Ecto neural progenitor cell (in vitro differentiated cells): Measurements from ENCODE around the gene SLC50A1.
"Not testable (repeated sequence)": the region's sequence is repeated elsewhere in the genome, so short reads cannot be mapped to it uniquely, and the experiment has no call there.

Source experiments
- DNase-seq: peaks from one replicate; pipeline ENCODE4 v3.0.0-alpha.2; 2018; ENCODE audit warnings: low spot score

The SLC50A1 gene

DNA sequence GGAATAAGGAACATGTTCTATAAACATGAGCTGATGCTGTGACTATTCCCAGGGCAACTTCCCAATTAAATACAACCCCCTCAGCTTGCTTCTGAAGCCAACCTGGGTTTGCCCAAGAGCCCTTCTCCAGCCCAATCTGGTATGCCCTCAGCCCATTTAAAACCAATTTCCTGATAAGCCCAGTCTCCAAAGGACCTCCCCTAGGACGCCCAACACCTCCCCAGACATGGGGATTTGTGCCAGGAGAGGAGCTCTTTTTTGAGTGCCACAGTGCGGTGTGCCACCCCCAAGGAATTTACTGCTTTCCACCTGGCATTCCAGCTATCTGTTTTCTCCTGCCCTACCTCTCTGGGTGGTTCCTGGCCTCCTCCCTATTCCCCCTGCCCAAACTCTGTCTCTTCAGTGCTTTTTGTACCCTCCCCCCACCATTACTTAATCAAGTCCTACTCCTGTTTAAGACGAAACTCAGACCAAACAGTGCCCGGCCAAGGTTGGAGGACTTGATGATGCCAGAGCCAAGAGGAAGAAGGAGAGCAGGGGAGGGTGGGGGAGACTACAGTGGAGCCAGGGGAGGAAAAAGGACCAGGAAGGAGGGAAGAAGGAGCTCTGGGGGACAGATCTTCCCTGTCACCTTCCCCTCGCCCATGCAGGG lies 19.4 kb upstream of the SLC50A1 start:
- no peak for DNase-seq

GRCh38 chr1:155117610-155118009 lies 18.0 kb upstream of the SLC50A1 start:
- DNase-seq: no peak

DNA sequence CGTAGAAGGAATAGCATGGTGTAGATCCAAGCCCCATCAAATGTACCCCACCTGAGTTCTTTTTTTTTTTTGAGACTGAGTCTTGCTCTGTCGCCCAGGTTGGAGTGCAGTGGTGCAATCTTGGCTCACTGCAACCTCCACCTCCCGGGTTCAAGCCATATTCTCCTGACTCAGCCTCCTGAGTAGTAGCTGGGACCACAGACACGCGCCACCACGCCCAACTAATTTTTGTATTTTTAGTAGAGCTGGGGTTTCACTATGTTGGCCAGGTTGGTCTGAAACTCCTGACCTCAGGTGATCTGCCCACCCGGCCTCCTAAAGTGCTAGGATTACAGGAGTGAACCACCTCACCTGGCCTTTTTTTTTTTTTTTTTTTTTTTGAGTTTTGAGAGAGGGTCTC lies 17.6 kb upstream of the SLC50A1 start:
- DNase-seq: not testable (repeated sequence)

GRCh38 chr1:155120253-155120652 lies 15.4 kb upstream of the SLC50A1 start:
- DNase-seq: no peak

GRCh38 chr1:155121249-155121648 lies 14.4 kb upstream of the SLC50A1 start:
- no peak for DNase-seq

- DNase-seq: no peak
Observed at GRCh38 chr1:155122308-155122707, 13.3 kb upstream of the SLC50A1 start.

DNA sequence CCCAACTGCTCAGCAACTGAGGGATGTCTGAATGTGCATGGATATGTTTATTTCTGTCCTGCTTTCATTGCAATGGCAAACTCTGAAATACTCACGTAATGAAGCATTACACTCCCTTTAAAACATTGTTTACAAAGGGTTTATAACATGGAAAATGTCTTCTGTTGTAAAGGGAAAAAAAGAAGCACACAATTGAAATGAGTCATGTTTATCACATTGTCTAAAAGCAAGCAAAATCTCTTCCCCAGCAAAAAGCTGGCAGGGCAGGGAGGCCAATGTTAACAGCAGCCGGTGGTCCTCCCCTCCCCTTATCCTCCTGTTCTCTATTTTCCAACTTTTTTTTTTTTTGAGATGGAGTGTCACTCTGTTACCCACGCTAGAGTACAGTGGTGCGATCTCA lies 11.9 kb upstream of the SLC50A1 start:
- DNase-seq: no peak

DNA sequence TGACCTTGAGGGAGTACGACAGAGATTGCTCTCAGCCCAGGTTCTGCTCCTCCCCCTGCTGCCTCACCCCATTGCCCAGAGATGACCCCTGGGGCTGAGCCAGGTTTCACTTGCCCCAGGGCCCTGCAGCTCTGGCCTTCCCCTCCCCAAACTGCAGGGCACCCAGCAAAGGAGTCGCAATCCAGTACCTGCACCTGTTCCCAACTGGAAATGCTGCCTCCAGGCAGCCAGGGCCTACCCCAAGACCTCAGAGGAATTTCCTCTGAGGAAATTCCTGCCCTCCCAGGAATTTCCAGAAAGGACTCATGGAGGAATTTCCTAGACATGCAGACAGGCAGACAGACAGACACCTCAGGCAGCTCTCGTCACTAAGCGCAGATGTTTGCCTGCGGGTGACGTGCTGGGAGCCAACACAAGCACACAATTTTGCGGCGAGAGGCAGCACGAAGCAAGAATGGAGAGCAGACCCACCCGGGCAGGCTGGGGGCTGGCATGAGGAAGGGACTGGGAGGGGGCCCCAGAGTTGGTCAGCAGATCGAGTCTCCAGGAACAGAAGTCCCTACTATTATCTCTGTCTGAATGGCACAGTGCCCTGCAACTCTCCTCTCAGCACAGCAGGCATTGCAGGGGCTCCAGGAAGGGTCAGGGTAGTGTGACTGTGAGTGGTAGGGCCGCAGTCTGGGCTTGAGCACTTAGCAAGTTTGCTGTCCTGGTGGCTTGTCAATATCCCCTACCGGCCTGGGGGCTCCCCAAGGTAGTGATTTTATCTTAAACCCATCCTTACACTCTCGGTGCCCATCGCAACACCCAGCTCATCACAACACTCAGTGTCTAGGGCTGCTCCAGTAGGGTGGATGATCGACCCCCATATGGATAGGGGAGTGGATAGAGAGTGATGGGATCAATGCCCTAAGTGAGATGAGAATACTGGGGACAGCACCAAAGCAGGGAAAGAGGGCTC lies 10.9 kb upstream of the SLC50A1 start:
- peak; percentile 57 for DNase-seq

- DNase-seq: peak; percentile 53
Observed at GRCh38 chr1:155125511-155125945, 10.1 kb upstream of the SLC50A1 start.

DNA sequence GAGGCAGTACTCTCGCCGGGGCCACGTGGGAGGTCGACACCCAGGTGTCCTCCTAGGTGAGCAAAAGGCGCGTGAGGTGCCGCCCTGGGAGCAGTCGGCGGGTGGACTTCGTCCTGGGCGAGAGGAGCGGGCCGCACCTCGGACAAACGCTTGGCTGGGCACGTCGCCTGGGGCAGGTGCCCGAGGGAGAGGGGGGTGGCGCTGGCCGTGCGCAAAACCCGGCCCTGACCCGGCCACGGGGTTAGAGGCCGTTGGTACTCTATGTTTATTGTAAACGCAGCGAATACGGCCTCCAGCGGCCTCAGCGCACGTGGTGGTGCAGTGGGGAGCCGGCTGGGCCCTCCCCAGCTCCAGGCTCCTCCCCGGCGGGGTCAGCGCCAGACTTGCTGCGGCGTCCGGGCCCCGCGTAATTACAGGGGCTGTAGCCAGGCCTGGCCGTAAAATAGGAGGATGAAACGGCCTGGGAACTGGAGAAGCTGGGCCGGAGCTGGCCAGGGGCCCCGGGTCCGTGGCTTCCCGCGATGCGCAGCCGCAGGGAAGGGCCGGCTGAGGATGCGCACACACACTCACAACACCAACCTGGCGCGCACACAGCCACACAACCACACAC lies 9.6 kb upstream of the SLC50A1 start:
- peak; percentile 69 for DNase-seq

- peak; percentile 73 for DNase-seq
Observed at GRCh38 chr1:155126556-155127104, 9.0 kb upstream of the SLC50A1 start.

DNA sequence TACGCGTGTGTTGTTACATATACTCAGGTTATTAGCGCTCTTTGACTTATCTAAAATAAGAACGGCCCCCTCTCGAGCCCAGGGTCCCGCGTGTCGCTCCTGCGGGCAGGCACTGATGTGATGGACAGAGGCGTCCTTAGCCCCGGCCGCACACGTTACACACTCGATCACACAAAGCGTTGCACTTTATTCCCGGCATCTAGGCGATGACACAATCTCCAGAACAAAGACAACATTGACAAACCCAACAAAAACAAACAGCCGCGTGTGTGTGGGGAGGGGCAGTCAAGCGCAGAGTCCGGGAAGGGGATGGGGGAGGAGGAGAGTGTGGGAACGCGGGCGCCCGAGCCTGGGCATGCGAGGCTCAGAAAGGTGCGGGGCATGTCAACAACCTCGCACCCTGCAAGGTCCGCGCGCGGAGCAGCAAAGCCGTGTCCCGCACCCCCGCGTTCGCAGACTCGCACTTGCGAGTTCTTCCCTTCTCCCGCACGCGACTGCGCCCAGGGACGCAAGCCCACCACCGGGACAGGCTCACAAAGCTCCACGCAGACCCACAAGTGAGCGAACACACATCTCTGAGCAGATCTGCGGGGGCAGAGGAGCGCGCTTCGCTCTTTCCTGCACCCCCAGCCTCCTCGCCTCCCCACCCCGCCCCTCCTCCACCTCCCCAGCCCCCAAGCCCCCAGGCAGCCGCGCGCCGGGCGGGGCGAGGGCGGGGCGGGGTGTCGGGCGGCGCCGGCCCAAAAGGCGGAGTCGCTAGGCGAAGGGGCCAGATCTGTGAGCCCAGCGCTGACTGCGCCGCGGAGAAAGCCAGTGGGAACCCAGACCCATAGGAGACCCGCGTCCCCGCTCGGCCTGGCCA lies 8.3 kb upstream of the SLC50A1 start, which contains the start of gene EFNA1:
TSS of gene EFNA1 (plus strand) at position 772 of the 862 bp plus-strand sequence. CDS start 102 bp downstream, outside the sequence.
- peak; percentile 78 for DNase-seq

DNA sequence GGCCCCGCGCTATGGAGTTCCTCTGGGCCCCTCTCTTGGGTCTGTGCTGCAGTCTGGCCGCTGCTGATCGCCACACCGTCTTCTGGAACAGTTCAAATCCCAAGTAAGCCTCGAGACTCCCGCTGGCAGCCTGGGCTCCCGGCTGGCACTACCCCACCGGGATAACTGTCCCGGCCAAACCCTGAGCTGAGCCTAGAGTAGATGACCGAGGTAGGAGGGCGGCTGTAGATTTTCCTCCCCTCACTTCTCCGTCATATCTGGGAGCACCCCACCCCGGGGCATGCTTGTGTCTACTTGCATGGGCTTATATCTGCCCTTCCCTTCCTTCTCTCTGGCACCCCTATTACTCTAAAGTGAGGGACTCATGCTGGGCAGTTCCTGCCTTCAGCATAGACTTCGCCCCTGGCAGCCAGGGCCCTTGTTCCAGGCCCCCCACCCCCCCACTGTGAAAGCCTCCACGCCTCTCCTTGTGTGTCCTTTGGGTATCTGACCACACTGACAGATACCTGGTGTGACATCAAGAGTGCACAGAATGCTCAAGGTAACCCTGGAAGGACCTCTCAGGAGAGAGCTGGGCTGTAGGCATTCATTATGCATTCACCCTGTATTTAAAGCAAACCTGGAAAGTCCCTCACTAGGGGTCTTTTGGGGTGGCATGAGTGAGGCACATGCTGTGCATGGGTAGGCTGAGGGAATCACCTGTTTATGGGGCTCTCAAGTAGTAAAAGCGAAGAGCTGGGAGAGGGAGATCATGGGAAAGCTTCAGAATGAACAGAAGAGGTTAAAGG lies 7.5 kb upstream of the SLC50A1 start:
- DNase-seq: no peak

DNA sequence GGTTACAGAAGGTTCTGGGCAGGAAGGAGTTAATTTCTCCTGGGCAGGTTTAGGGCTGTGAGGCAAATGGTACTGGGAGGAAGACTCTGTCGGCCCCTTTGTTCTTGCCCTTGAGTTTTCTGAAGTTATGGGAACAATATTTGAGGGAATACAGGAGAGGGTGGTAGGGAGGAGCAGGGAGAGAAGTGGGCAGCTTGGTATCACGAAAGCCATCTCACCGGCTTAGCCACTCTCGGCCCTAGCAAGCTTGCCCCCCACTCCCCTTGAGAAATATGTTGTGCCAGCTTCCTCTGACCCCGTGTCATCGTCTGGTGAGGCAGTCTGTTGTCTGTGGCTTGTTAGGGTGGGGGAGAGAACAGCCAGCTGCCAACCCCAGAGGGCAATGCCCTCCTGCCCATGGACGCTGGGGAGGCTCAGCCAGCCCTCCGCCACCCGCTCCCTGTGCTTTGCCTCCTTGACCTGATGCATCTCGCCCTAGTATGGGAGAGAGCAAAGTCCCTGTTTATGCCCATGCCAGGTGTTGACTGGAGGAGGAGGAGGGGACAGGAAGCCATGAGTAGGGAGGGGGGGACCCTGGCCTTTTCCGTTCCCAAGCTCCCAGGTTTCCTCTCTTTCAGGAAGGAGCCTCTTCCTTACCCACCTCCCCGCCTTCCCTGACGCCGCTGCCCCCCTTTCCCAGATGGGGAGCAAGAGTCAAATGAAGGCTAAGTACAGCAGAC lies 6.7 kb upstream of the SLC50A1 start:
- no peak for DNase-seq

DNA sequence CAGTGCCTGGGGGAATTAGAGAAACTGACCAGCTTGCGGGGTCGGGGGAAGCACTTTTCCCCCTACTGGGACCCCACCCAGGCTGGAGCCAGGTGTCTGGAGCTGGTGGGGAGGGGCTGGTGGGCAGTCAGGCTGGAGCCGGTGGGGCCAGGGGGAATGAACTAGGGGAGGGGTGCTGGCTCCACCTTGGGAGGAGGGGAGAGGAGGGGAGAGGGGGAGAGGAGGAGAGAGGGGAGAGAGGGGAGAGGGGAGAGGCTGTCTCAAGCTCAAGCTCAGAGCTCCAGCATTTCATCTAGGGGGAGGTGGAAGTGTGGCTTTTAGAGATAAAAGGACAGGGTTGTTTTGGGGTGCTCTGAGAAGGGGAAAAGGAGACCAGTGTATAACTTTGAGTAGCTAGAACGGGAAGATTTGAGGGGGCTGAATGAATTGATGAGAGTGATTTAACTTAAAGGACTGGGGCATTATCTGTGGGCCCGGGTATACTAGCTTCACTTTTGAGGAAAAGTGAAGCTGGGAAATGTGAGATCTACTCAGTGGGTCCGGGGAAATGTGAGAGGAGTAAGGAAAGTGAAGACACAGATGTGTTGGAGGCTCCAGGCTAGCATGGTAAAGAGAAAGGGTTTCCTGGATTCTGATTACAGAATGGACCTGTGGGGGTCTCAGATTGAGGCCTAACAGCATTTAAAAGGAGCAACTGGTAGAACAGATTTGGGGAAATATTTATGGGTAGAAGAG lies 5.2 kb upstream of the SLC50A1 start:
- DNase-seq: no peak

GRCh38 chr1:155131285-155131684 lies 4.4 kb upstream of the SLC50A1 start:
- DNase-seq: no peak

GRCh38 chr1:155131856-155132255 lies 3.8 kb upstream of the SLC50A1 start:
- no peak for DNase-seq

DNA sequence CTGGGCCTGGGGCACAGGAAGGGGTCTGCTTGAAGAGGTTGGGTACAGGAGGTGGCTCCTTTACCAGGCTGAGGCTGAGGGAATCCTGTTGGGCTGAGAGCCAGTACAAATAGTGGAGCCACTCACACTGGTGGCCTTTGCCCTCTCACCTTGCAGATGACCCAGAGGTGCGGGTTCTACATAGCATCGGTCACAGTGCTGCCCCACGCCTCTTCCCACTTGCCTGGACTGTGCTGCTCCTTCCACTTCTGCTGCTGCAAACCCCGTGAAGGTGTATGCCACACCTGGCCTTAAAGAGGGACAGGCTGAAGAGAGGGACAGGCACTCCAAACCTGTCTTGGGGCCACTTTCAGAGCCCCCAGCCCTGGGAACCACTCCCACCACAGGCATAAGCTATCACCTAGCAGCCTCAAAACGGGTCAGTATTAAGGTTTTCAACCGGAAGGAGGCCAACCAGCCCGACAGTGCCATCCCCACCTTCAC lies 1.8 kb upstream of the SLC50A1 start:
- no peak for DNase-seq

GRCh38 chr1:155134322-155134721 lies 1.3 kb upstream of the SLC50A1 start:
- no peak for DNase-seq
